ENCODE results near the gene DGKZ.

Gene DGKZ

DNA sequence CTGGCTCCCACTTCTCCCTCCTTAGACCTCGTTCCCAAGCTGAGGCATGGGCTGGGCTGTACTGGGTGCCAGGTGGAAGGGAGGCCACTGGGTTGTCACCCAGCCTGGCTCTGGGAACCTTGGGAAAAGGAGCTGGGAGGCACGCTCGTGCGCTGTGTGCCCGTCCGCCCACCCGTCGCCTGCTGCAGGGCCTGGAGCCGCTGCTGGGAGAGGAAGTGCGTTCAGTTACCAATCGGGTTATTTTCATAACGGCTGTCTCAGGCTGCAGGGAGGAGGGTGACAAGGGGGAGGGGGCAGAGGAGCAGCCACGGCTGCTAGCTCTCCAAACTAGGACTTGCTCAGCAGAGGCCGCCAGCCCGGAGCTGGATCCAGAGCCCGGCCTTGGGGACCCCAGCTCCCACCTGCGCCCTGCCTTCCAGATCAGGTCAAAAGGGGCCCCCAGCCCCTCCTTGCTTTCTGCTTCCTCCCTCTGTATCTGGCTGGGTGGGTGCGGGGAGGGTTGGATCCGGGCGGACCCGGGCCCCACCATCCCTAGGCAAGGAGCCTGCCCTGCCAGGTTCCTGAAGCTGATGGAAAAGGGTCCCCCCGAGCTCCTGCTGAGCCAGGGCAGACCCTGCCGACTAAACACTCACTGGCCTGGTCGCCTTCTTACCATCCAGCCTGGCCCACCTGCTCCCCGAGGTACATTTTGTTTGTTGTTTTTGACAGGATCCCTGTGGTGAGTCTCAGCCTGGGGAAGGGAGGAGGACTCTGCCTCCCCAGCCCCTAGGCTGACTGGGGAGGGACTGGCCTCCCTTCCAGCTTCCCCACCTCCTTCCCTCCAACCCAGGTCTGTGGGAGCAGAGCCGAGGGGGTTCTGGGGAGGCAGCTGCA is 14.3 kb downstream of the DGKZ start:
- TF ChIP-seq POLR2AphosphoS5 (IDR thresholded peaks at IDR 0.05; ENCODE audit: low read depth) = peak; percentile 68; the same call in 1 of the 2 replicates
- TF ChIP-seq GABPA (IDR thresholded peaks at IDR 0.05; ENCODE audit: low read depth) = no peak
- peak; percentile 99 for TF ChIP-seq SPI1 (IDR thresholded peaks at IDR 0.05; ENCODE audit: borderline replicate concordance, low read depth)
- Histone ChIP-seq H3K27ac (replicated peaks) (peak overlapping the region; percentile 97), H3K27me3 (ENCODE audit: insufficient read depth, poor library complexity, severe bottlenecking) (no peaks in the 10 kb centered on the region), H3K4me3 (replicated peaks; ENCODE audit: insufficient read depth, low read length) (peak overlapping the region; percentile 59)
- peak; percentile 73 to 94 for DNase-seq (ENCODE audit: low read depth in 1 of 2, low spot score in 1 of 2)

- TF ChIP-seq SPI1 (IDR thresholded peaks at IDR 0.05; ENCODE audit: borderline replicate concordance, low read depth) (no peak), CTCF (IDR thresholded peaks at IDR 0.05; ENCODE audit: insufficient read depth, low read length) (no peak), REST (IDR thresholded peaks at IDR 0.05; ENCODE audit: insufficient replicate concordance, low read depth) (no peak), GABPA (IDR thresholded peaks at IDR 0.05; ENCODE audit: low read depth) (no peak), POLR2AphosphoS5 (IDR thresholded peaks at IDR 0.05; ENCODE audit: low read depth) (peak; percentile 47; the same call in 1 of the 2 replicates)
- Histone ChIP-seq H3K27me3 (ENCODE audit: insufficient read depth, poor library complexity, severe bottlenecking) (no peaks in the 10 kb centered on the region), H3K27ac (replicated peaks) (peak overlapping the region; percentile 97), H3K4me3 (replicated peaks; ENCODE audit: insufficient read depth, low read length) (peak overlapping the region; percentile 59)
- DNase-seq (ENCODE audit: low read depth in 1 of 2, low spot score in 1 of 2) = no peak
Observed at GRCh38 chr11:46362156-46363030, 15.1 kb downstream of the DGKZ start.

DNA sequence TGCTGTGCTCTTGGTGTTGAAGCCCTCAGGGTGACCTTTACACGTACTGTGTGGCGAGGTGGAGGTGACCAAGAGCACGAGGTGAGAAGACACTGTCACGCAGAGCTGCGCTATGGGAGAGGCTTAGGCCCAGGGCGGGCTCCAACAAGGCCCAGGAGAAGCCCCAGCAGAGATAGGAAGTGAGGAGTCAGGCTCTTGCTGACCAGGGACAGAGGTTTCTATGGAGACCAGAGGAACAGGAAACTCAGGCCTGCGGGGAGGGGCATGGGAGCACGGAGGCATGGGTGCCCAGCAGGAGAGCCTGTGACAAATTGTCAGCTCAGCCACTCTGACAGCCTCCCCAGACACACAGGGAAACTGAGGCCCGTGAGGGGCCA is 15.8 kb downstream of the DGKZ start:
- peak in 1 of 2 experiments; percentile 83 for DNase-seq (ENCODE audit: low read depth in 1 of 2, low spot score in 1 of 2)
- H3K27me3 ChIP-seq (ENCODE audit: insufficient read depth, poor library complexity, severe bottlenecking) = no peaks in the 10 kb centered on the region
- TF ChIP-seq REST (IDR thresholded peaks at IDR 0.05; ENCODE audit: insufficient replicate concordance, low read depth) (no peak), SPI1 (IDR thresholded peaks at IDR 0.05; ENCODE audit: borderline replicate concordance, low read depth) (peak; percentile 43; the same call in 1 of the 2 replicates), GABPA (IDR thresholded peaks at IDR 0.05; ENCODE audit: low read depth) (no peak), CTCF (IDR thresholded peaks at IDR 0.05; ENCODE audit: insufficient read depth, low read length) (no peak), POLR2AphosphoS5 (IDR thresholded peaks at IDR 0.05; ENCODE audit: low read depth) (no peak)
- H3K27ac ChIP-seq (replicated peaks) = peak overlapping the region; percentile 97
- peak overlapping the region; percentile 59 for H3K4me3 ChIP-seq (replicated peaks; ENCODE audit: insufficient read depth, low read length)

Measured in HL-60 (cell line).